ENCODE measurements around the gene TGDS.
"Not testable (repeated sequence)": the region's sequence is repeated elsewhere in the genome, so short reads cannot be mapped to it uniquely, and the experiment has no call there.

TGDS gene

DNA sequence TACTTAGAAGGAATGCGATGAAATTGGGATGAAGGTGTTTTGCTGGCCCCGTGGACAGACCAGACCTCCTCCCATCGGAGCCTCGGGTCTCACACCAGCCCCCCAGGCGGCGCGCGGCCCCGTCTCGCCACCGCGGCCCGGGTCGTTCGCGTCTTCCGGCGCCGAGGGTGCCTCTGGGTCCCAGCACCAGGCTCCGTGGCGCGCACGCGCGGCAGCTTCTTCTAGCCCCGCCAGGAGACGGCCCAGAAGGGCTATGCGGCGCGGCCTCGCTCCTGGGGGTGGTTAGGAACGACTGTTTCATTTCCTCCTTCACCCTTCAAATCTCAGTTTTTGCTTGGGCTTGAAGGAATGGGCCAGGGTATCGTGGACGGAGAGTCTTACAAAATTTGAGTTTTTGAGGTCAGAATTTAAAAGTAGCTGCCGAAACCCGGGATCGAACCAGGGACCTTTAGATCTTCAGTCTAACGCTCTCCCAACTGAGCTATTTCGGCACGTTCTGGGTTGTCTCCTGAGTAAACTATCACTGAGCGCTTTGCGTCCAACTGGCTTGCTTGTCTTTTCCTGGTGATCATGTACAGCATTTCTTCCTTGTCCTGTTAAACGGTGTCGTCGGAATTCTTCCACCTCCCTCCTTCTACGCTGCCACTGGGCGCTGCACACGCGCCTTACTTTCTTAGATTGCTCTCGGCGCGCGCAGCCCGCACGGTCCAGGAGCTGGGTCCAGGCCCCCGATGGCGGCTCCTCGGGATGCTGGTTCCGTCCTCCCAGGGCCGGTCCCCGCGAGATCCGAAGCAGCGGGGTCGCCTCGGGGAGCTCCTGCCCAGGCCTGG lies 46.5 kb downstream of the TGDS start:
- DNase-seq, result peak; percentile 52 to 80

DNA sequence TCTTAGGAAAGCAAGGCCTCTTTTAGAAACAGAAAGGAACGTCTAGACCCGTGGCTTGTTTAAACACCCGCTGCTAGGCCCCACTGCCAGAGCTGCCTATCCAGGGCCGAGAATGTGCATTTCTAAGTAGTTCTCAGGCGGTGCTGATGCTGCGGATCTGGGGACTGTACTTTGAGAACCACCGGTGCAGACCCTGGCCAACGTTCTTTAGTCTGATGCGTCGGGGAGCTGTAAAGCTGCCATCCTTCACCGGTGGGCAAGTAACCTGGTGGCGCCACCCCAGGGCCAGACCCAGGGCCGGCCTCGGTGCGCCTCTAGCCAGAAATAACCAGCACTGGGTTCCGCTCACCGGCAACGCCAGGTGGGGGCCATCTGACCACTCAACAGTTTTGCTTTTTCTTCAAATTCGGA lies 47.1 kb downstream of the TGDS start:
- no peak for DNase-seq

DNA sequence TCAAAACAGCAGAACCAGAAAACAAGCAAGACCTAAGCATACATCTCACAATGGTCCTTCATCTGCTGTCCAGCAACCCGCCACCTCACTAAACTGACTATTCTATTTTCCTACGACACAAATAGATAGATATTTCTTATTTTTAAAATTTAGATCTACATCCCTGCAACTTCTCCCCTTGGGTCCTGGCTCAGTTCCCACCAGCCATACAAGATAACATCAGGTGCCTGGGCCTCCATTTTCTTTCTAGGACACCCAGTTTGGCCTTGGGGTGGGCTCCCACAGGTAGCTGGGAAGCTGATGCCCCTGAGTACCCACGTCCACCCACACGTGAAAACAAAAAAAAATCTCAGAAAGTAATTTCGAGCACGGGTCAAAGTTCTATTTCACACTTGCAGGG lies 47.6 kb downstream of the TGDS start:
- DNase-seq, result no peak

DNA sequence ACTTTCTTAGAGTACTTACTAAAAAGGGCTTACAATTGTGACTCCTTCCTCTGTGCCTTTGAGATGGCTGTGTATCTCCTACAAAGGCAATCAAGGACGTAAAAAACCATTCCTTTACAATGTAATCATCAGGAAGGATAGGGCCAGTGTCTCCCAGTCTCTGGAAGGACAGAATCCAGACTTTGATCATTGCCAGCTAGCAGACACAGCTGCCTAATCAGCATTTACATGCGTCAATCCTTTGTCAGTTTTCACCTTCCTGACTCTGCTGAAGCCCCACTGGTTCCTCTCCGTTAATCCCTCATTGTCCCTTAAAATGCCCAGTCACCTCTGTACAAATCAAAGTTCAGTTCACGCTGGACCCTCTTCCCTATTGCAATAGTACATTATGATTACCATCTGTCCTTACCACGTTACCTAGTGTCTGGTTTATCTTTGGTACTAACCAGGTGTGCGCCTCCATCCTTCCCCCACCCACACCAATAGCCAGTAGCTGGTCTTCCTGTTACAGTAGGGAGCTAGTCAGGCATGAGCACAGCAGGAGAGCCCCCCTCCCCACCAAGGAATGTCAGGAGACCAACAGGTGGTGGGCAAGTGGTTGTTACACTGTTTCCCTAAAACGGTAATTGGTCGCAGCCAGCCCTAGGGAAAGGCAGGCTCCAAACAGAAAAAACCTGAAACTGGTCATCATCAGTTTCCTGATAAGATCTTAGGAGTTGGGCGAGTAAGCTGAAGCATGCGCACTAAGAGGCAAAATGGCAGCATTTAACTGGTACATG lies 49.7 kb downstream of the TGDS start:
- no peak for DNase-seq

DNA sequence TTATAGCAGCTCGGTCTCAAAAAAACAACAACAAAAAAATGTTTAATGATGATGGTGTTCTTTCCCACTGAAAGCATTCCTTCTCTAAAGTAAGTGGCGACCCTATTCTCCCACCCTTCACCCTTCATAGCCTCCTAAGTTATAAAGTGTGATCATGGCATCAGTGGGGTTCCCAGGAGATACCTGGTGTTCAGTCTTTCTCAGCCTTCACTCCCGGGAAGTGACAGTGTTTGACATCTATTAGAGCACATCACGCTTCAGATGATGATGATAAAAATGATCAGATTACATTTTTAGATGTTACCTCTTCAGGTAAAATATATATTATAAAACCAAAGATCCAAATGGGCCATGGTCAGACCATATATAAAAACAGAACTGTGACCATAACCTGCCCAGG lies 51.0 kb downstream of the TGDS start:
- no peak for DNase-seq

- no peak for DNase-seq
Measured at GRCh38 chr13:94542917-94543316, 53.0 kb downstream of the TGDS start.

- DNase-seq, result no peak
Measured at GRCh38 chr13:94537740-94538630, 58.0 kb downstream of the TGDS start.

DNA sequence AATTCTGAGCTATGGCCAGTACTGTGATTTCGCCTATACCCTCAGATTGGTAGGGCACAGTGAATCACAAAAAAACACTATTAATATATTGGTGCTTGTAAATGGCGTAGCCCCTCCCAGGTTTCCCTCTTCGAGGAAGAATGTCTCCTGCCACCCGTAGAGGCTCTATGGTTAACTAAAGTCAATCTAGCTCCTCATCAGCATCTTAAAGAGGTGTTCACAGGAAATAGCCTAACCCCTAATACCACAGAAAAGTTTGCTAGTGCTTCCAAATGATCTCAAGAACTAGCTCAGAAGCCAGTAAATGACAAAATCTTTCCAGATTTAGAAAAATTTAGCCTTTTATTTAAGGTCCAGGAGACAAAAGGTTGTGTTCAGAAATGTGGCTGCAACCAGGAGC lies 60.2 kb downstream of the TGDS start:
- DNase-seq, result no peak

DNA sequence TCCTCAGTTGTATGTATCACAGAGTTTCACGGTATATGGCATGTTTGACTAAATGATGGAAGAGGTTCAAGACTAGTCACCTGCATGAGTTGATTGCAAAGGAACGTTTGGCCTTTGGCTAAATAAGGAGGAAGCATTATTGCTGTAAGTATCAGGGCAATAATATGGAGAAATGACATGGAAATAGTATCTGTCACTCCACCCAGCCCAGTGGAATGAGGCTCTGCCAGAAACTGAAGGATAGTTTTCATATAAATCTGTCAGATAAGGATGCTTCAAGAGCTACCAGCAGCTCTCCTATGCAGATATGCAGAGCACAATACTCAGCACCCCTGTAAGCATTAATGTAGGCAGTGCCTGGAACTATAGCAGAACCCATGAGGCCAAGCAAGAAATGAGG lies 60.7 kb downstream of the TGDS start:
- no peak for DNase-seq

- DNase-seq, result no peak
Measured at GRCh38 chr13:94534166-94534565, 61.8 kb downstream of the TGDS start.

- DNase-seq, result not testable (repeated sequence)
Measured at GRCh38 chr13:94532278-94532677, 63.7 kb downstream of the TGDS start.

DNA sequence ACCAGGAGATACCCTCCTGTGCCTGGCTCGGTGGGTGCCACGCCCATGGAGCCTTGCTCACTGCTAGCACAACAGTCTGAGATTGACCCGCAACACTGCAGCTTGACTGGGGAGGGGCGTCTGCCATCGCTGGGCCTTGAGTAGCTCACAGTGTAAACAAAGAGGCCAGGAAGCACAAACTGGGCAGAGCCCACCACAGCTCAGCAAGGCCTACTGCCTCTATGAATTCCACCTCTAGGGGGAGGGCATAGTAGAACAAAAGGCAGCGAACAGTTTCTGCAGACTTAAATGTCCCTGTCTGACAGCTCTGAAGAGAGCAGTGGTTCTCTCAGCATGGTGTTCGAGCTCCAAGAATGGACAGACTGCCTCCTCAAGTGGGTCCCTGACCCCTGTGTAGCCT lies 69.0 kb downstream of the TGDS start:
- DNase-seq, result not testable (repeated sequence)

- DNase-seq, result no peak
Measured at GRCh38 chr13:94525781-94526180, 70.2 kb downstream of the TGDS start.

GRCh38 chr13:94524407-94524806 lies 71.5 kb downstream of the TGDS start:
- no peak for DNase-seq
